ENCODE data around the gene DPYSL5. TPM values are rescaled to one million over a fixed set of nuclear protein-coding genes. Genes with fewer than 3 reads are reported as not detected.

The DPYSL5 gene, protein sequence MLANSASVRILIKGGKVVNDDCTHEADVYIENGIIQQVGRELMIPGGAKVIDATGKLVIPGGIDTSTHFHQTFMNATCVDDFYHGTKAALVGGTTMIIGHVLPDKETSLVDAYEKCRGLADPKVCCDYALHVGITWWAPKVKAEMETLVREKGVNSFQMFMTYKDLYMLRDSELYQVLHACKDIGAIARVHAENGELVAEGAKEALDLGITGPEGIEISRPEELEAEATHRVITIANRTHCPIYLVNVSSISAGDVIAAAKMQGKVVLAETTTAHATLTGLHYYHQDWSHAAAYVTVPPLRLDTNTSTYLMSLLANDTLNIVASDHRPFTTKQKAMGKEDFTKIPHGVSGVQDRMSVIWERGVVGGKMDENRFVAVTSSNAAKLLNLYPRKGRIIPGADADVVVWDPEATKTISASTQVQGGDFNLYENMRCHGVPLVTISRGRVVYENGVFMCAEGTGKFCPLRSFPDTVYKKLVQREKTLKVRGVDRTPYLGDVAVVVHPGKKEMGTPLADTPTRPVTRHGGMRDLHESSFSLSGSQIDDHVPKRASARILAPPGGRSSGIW
- not detected for polyA plus RNA-seq (2012; ENCODE audit: low read depth, missing spikeins)

DNA sequence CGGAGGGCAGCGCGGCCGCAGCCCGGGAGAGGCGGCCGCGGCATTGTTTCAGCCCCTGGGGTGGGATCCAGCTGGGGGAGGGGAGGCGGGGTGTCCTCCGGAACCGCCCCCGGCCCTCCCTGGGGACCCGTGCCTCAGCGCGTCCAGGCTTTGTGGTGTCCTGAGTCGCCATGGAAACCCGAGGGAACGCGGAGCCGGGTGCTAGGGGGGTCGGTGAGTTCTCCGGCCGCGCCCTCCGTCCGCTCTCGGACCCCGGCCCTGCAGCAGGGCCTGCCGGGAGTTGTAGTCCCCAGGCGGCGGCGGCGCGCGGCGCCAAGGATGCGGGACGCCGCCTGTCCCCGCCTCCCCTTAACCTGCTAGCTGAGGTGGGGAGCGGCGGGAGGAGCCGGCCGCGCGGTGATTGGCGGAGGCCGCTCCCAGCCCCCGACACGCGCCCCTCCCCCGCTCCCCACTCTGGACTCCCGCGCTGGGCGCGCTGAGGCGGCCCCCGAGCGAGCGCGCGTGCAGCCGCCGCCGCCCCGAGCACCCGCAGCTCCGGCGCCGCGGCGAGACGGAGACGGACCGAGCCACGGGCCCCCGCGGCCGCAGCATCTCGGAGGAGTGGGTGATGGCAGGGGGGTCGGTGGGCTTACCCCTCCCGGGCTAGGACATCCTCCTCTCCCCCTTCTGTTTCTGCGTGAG, at the start of gene DPYSL5:
TSS of gene DPYSL5 (plus strand) at position 478 of the 681 bp plus-strand sequence. CDS start 50,368 bp downstream, outside the sequence.
- no peak for FAIRE-seq
- DNase-seq (ENCODE audit: insufficient read length, low spot score) = peak; percentile 28
- TF ChIP-seq POLR2A (IDR thresholded peaks at IDR 0.05; ENCODE audit: low read depth, low read length) (no peak), TAF1 (IDR thresholded peaks at IDR 0.05; ENCODE audit: low read depth, low read length) (no peak), POU2F2 (IDR thresholded peaks at IDR 0.05; ENCODE audit: low read depth, low read length) (no peak), POLR2AphosphoS5 (IDR thresholded peaks at IDR 0.05; ENCODE audit: low read depth, low read length) (no peak), SPI1 (IDR thresholded peaks at IDR 0.05; ENCODE audit: low read depth, low read length) (no peak), PAX5 (IDR thresholded peaks at IDR 0.05; ENCODE audit: insufficient read depth, low read length, severe bottlenecking) (no peak)

DNA sequence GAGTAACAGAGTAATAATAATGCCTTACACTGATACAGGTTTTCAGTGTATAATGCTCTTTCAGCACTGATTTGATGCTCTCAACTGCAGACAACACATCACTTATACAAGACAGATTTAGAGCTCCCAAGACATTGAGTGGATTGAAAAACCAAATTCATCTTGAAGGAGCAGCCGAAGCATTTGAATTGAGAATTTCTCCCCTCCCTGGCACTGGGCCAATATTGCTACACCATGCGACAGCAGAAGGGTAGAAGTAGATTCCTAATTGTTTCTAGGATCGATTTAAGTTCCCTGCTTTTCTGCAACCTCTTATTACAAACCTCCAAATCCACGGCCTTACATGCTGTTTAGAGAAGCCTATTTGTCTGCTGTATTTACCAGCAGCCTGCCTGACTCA, 46.6 kb upstream of the DPYSL5 start:
- TF ChIP-seq POLR2A (IDR thresholded peaks at IDR 0.05; ENCODE audit: low read depth, low read length) (no peak), PAX5 (IDR thresholded peaks at IDR 0.05; ENCODE audit: insufficient read depth, low read length, severe bottlenecking) (no peak)
- FAIRE-seq (no peak), DNase-seq (ENCODE audit: insufficient read length, low spot score) (no peak)

DNA sequence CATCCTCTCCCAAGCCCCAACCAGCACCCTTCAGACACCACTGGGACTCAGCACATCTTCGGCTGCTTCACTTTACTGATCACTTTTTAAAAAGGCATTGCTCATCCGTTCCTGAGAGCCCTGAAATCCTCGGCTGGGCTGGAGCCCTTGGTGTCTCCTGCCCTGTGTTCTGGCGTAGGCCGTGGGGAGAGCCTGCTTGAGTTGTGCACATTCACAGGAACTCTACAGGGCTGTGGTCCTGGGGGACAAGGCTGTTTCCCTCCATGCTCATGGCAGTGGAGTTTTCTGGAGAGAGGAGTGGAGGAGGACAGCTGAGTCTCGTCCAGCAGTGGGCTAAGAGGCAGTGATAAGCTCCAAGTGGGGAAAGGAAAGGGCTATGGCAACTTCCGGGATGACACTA, 46.1 kb upstream of the DPYSL5 start:
- TF ChIP-seq SPI1 (IDR thresholded peaks at IDR 0.05; ENCODE audit: low read depth, low read length) = no peak
- no peak for TF ChIP-seq TAF1 (IDR thresholded peaks at IDR 0.05; ENCODE audit: low read depth, low read length)
- TF ChIP-seq POLR2A (IDR thresholded peaks at IDR 0.05; ENCODE audit: low read depth, low read length) = no peak
- TF ChIP-seq POU2F2 (IDR thresholded peaks at IDR 0.05; ENCODE audit: low read depth, low read length) = no peak
- TF ChIP-seq POLR2AphosphoS5 (IDR thresholded peaks at IDR 0.05; ENCODE audit: low read depth, low read length) = no peak
- TF ChIP-seq PAX5 (IDR thresholded peaks at IDR 0.05; ENCODE audit: insufficient read depth, low read length, severe bottlenecking) = no peak
- FAIRE-seq (no peak), DNase-seq (ENCODE audit: insufficient read length, low spot score) (no peak)

DNA sequence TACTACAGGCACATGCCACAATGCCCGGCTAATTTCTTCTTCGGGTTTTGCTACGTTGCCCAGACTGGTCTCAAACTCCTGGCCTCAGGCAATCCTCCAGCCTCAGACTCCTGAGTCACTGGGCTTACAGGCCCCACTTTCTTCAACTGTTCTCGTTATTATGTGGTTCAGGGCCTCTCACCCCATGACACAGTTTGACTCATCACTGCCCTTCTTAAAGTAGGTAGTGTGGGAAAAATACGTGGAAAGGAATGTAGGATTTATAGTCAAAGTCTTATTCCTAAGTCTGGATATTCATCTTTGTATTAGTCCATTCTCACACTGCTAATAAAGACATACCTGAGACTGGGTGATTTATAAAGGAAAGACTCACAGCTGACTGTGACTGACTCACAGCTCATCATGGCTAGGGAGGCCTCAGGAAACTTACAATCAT, 42.7 kb upstream of the DPYSL5 start:
- no peak for FAIRE-seq
- TF ChIP-seq POLR2A (IDR thresholded peaks at IDR 0.05; ENCODE audit: low read depth, low read length) = no peak
- TF ChIP-seq POU2F2 (IDR thresholded peaks at IDR 0.05; ENCODE audit: low read depth, low read length) = no peak
- no peak for TF ChIP-seq POLR2AphosphoS5 (IDR thresholded peaks at IDR 0.05; ENCODE audit: low read depth, low read length)
- no peak for TF ChIP-seq TAF1 (IDR thresholded peaks at IDR 0.05; ENCODE audit: low read depth, low read length)
- TF ChIP-seq PAX5 (IDR thresholded peaks at IDR 0.05; ENCODE audit: insufficient read depth, low read length, severe bottlenecking) = no peak
- no peak for TF ChIP-seq SPI1 (IDR thresholded peaks at IDR 0.05; ENCODE audit: low read depth, low read length)
- DNase-seq (ENCODE audit: insufficient read length, low spot score) = no peak

DNA sequence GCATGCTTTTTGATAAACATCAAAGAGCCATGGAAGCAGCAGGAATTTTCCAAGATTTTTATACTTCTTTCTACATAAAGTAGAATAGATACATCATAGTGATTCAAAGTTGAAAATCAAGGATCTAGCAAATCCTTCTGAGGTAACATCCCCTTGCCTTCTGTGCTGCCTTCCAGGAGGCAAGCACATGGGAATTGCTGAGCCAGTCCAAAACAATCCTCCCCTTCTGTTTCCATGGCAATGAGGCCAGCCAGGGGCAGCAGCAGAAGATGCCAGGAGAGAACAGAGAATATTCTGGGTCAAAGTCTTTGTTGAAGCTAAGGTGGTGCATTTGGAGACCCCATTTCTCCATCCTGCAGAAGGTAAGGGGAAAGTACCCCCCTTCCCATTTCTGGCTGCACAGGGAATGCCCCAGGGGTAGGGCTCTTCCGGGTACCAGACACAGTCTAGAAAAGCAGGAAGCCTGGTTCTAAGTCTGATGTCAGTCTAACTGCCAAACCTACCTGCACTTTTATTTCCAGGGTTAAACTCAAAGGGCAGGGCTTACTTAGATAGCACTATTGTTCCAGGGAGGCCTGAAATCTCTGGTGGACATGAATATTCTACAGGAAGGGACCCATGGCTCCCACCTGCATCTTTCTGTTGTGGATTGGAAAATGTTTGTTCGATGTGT, 40.0 kb upstream of the DPYSL5 start:
- DNase-seq (ENCODE audit: insufficient read length, low spot score) (no peak), FAIRE-seq (no peak)
- no peak for TF ChIP-seq POU2F2 (IDR thresholded peaks at IDR 0.05; ENCODE audit: low read depth, low read length)
- no peak for TF ChIP-seq PAX5 (IDR thresholded peaks at IDR 0.05; ENCODE audit: insufficient read depth, low read length, severe bottlenecking)
- TF ChIP-seq TAF1 (IDR thresholded peaks at IDR 0.05; ENCODE audit: low read depth, low read length) = no peak
- no peak for TF ChIP-seq POLR2AphosphoS5 (IDR thresholded peaks at IDR 0.05; ENCODE audit: low read depth, low read length)
- no peak for TF ChIP-seq SPI1 (IDR thresholded peaks at IDR 0.05; ENCODE audit: low read depth, low read length)

DNA sequence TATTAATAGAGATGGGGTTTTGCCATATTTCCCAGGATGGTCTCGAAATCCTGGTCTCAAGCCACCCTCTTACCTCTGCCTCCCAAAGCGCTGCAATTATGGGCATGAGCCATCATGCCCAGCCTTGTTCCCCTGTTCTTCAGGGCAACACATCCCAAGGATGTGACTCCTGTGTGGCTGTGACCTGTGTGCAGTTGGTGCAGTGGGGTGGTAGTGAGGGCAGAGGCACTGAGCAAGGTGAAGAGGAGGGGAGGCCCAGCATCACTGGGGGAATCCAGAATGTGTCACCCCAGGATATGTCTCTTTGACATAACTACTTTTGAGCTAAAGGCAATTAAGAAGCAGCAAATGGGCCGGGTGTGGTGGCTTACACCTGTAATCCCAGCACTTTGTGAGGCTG, 38.7 kb upstream of the DPYSL5 start:
- no peak for TF ChIP-seq POLR2A (IDR thresholded peaks at IDR 0.05; ENCODE audit: low read depth, low read length)
- TF ChIP-seq SPI1 (IDR thresholded peaks at IDR 0.05; ENCODE audit: low read depth, low read length) = no peak
- TF ChIP-seq TAF1 (IDR thresholded peaks at IDR 0.05; ENCODE audit: low read depth, low read length) = no peak
- no peak for TF ChIP-seq PAX5 (IDR thresholded peaks at IDR 0.05; ENCODE audit: insufficient read depth, low read length, severe bottlenecking)
- no peak for TF ChIP-seq POLR2AphosphoS5 (IDR thresholded peaks at IDR 0.05; ENCODE audit: low read depth, low read length)
- no peak for TF ChIP-seq POU2F2 (IDR thresholded peaks at IDR 0.05; ENCODE audit: low read depth, low read length)
- FAIRE-seq = no peak
- DNase-seq (ENCODE audit: insufficient read length, low spot score) = no peak

DNA sequence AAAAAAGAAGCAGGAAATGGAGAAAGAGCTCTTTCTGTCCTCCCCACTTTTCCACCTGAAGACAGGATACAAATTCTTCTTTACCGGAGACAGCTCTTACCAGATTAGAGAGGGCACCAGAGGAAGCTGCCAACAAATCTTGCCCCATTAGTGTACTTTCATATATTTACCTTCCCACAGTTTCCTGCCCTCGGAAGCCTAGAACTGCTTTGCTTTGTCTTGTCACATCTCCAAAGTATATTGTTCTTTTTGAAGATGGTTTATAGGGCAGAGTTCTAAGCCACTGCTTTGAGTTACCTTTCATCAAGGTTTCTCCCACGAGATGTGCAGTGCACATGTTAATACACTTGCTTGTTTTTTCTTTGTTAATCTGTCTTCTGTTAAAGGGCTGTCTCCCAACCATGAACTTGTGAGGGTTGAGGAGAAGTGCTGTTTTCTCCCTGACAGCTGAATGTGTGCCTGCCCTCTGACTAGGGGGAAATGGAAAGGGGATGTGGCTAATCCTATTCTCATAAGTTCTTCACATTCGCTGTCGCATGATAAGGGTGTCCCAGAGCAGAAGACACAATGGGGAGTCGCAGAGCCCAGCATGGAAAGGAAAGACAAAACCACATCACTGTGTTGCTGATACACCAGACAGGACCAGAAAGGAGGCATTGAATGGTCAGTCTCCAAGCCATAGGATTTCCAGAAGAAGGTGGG, 37.9 kb upstream of the DPYSL5 start:
- TF ChIP-seq TAF1 (IDR thresholded peaks at IDR 0.05; ENCODE audit: low read depth, low read length) = no peak
- TF ChIP-seq SPI1 (IDR thresholded peaks at IDR 0.05; ENCODE audit: low read depth, low read length) = peak; percentile 13; the same call in 1 of the 2 replicates
- FAIRE-seq (no peak), DNase-seq (ENCODE audit: insufficient read length, low spot score) (no peak)

DNA sequence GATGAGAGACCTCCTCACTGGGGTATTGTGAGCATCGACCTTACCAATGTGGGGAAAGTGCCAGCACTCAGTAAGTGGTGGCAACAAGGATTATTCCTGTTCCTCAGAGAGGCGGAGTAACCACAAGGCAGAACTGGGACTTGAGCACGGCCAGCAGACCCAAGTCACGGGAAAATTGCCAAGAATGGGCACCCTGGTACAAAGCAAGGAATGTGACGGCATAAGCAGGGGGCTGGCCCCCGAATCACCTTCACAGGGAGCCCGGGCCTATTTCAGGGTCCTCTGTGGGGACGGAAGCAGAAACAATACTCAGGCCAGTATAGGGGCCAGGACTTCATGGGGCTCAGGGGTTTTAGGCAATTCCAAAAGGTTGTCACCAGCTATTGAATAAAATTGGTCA, 36.7 kb upstream of the DPYSL5 start:
- DNase-seq (ENCODE audit: insufficient read length, low spot score) = no peak
- no peak for FAIRE-seq

More for the DNA sequence above, 36.7 kb upstream of the DPYSL5 start:
- TF ChIP-seq PAX5 (IDR thresholded peaks at IDR 0.05; ENCODE audit: insufficient read depth, low read length, severe bottlenecking) (no peak), SPI1 (IDR thresholded peaks at IDR 0.05; ENCODE audit: low read depth, low read length) (no peak)
